ENCODE results near the gene CAPN8.

CAPN8 gene

GRCh38 chr1:223609977-223610376 lies 55.5 kb downstream of the CAPN8 start:
- no peak for DNase-seq

- no peak for DNase-seq
These were observed 56.4 kb downstream of the CAPN8 start for GRCh38 chr1:223609066-223609465.

- DNase-seq, result no peak
These were observed 107.0 kb downstream of the CAPN8 start for GRCh38 chr1:223558512-223558911.

- no peak for DNase-seq
These were observed 108.4 kb downstream of the CAPN8 start for GRCh38 chr1:223557130-223557475.

- DNase-seq, result no peak
These were observed 108.9 kb downstream of the CAPN8 start for GRCh38 chr1:223556414-223557129.

GRCh38 chr1:223553957-223554356 lies 111.5 kb downstream of the CAPN8 start:
- DNase-seq, result no peak

GRCh38 chr1:223551610-223552009 lies 113.9 kb downstream of the CAPN8 start:
- no peak for DNase-seq

- DNase-seq, result no peak
These were observed 115.8 kb downstream of the CAPN8 start for GRCh38 chr1:223549740-223550139.

GRCh38 chr1:223547316-223548114 lies 118.0 kb downstream of the CAPN8 start:
- DNase-seq, result no peak

- DNase-seq, result no peak
These were observed 120.2 kb downstream of the CAPN8 start for GRCh38 chr1:223545343-223545742.

- DNase-seq, result no peak
These were observed 121.9 kb downstream of the CAPN8 start for GRCh38 chr1:223543560-223543959.

GRCh38 chr1:223542831-223543230 lies 122.7 kb downstream of the CAPN8 start:
- no peak for DNase-seq

- no peak for DNase-seq
These were observed 124.9 kb downstream of the CAPN8 start for GRCh38 chr1:223540485-223541106.

GRCh38 chr1:223539750-223540149 lies 125.8 kb downstream of the CAPN8 start:
- DNase-seq, result no peak

GRCh38 chr1:223538981-223539380 lies 126.5 kb downstream of the CAPN8 start:
- no peak for DNase-seq

GRCh38 chr1:223535319-223535718 lies 130.2 kb downstream of the CAPN8 start:
- no peak for DNase-seq

GRCh38 chr1:223534677-223535076 lies 130.8 kb downstream of the CAPN8 start:
- no peak for DNase-seq

GRCh38 chr1:223533708-223534107 lies 131.8 kb downstream of the CAPN8 start:
- no peak for DNase-seq

GRCh38 chr1:223531742-223532341 lies 133.7 kb downstream of the CAPN8 start:
- DNase-seq, result peak; percentile 54

GRCh38 chr1:223525957-223526356 lies 139.5 kb downstream of the CAPN8 start:
- no peak for DNase-seq

GRCh38 chr1:223525546-223525945 lies 140.0 kb downstream of the CAPN8 start:
- no peak for DNase-seq

GRCh38 chr1:223524930-223525451 lies 140.5 kb downstream of the CAPN8 start:
- no peak for DNase-seq

GRCh38 chr1:223521150-223521549 lies 144.4 kb downstream of the CAPN8 start:
- no peak for DNase-seq

Data from CD4-positive, alpha-beta T cell treated with Interleukin-10 for 1 hour (primary cell).